Fibroblast of lung (primary cell): Measurements from ENCODE around the gene PET117.

Source experiments
- EZH2 ChIP-seq: IDR thresholded peaks from 2 replicates; pipeline ENCODE4 v1.5.1; 2012; ENCODE audit warnings: low read length, control low read depth, mild to moderate bottlenecking; ENCODE audit errors: missing control alignments
- TF ChIP-seq, protein P1 (sequence below), 2 donors: IDR thresholded peaks in 1 of 2; conservative IDR thresholded peaks in 1 of 2; 1 replicate in 1 of 2; 2 replicates in 1 of 2; pipeline ENCODE4 v1.5.1; 2011 to 2012; ENCODE audit warnings: low read length in 2 of 2, control low read depth in 1 of 2, inconsistent platforms in 1 of 2, low read depth in 1 of 2, mild to moderate bottlenecking in 1 of 2

DNA sequence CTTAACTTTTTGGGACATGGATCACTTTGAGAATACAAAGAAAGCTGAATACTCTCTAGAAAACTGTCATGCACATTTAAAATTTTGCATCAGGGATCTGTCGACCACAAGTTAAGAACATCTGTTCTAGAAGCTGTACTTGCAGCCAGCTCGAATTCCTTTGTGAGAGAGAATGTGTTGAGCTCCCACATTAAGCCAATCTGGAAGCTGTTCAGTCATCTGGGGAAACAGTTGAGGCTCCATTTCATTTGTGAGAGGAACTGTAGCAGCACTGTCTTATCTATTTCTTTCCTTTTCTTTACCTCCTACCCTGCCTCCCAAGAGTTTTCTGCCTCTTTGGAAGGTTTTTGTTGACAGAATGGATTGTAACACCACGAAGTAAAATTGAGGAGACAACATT is 50.8 kb downstream of the PET117 start:
- TF ChIP-seq EZH2: no peak
- TF ChIP-seq, protein P1, sequence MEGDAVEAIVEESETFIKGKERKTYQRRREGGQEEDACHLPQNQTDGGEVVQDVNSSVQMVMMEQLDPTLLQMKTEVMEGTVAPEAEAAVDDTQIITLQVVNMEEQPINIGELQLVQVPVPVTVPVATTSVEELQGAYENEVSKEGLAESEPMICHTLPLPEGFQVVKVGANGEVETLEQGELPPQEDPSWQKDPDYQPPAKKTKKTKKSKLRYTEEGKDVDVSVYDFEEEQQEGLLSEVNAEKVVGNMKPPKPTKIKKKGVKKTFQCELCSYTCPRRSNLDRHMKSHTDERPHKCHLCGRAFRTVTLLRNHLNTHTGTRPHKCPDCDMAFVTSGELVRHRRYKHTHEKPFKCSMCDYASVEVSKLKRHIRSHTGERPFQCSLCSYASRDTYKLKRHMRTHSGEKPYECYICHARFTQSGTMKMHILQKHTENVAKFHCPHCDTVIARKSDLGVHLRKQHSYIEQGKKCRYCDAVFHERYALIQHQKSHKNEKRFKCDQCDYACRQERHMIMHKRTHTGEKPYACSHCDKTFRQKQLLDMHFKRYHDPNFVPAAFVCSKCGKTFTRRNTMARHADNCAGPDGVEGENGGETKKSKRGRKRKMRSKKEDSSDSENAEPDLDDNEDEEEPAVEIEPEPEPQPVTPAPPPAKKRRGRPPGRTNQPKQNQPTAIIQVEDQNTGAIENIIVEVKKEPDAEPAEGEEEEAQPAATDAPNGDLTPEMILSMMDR (conservative IDR thresholded peaks at IDR 0.05 in 1 of 2, IDR thresholded peaks at IDR 0.05 in 1 of 2; ENCODE audit: low read depth in 1 of 2, low read length in 2 of 2): no peak
